H9 (cell line): ENCODE results near the gene NACA. TPM values are rescaled to one million over a fixed set of nuclear protein-coding genes. Genes with fewer than 3 reads are reported as not detected.

Experiments
- DNase-seq: peaks from one replicate; pipeline ENCODE4 v3.0.0-alpha.2; 2017
- H2AFZ ChIP-seq: one replicate; pipeline ENCODE4 v1.6.1; 2013; ENCODE audit warnings: mild to moderate bottlenecking, low read length, control low read depth, moderate library complexity
- H2AK5ac ChIP-seq: 2 replicates; pipeline ENCODE4 v1.6.1; 2013; ENCODE audit warnings: low read length, control low read depth, mixed read lengths; ENCODE audit not compliant: insufficient read length
- H2BK120ac ChIP-seq: one replicate; pipeline ENCODE4 v1.6.1; 2013; ENCODE audit warnings: low read depth, mild to moderate bottlenecking, low read length, control low read depth, inconsistent platforms; ENCODE audit not compliant: poor library complexity, severe bottlenecking
- H2BK12ac ChIP-seq: 2 replicates; pipeline ENCODE4 v1.6.1; 2013; ENCODE audit warnings: low read length, control low read depth, mixed read lengths, low read depth; ENCODE audit not compliant: insufficient read length
- H2BK15ac ChIP-seq: 2 replicates; pipeline ENCODE4 v1.6.1; 2013; ENCODE audit warnings: low read depth, low read length, control low read depth
- H2BK20ac ChIP-seq: one replicate; pipeline ENCODE4 v1.6.1; 2013; ENCODE audit warnings: low read depth, mild to moderate bottlenecking, low read length, control low read depth, inconsistent platforms; ENCODE audit not compliant: poor library complexity, severe bottlenecking
- H2BK5ac ChIP-seq: 2 replicates; pipeline ENCODE4 v1.6.1; 2013; ENCODE audit warnings: low read length, control low read depth, mixed read lengths; ENCODE audit not compliant: insufficient read length
- H3K14ac ChIP-seq: 2 replicates; pipeline ENCODE4 v1.6.1; 2013; ENCODE audit warnings: low read length, control low read depth; ENCODE audit not compliant: insufficient read depth
- H3K18ac ChIP-seq: 2 replicates; pipeline ENCODE4 v1.6.1; 2013; ENCODE audit warnings: low read depth, mild to moderate bottlenecking, mixed read lengths, low read length, control low read depth; ENCODE audit not compliant: insufficient read length
- H3K23ac ChIP-seq: 2 replicates; pipeline ENCODE4 v1.6.1; 2013; ENCODE audit warnings: low read length, control low read depth, mixed read lengths, low read depth; ENCODE audit not compliant: insufficient read length
- H3K23me2 ChIP-seq: 2 replicates; pipeline ENCODE4 v1.6.1; 2013; ENCODE audit warnings: low read depth, mild to moderate bottlenecking, mixed read lengths, low read length, control low read depth; ENCODE audit not compliant: insufficient read length, poor library complexity, severe bottlenecking
- H3K27ac ChIP-seq: 2 replicates; pipeline ENCODE4 v1.5.1; 2013; ENCODE audit warnings: low read length, control low read depth, mixed read lengths, low read depth; ENCODE audit not compliant: insufficient read length
- H3K27me3 ChIP-seq: 2 replicates; pipeline ENCODE4 v1.6.1; 2013; ENCODE audit warnings: low read length, control low read depth, inconsistent platforms; ENCODE audit not compliant: insufficient read depth
- H3K4ac ChIP-seq: 2 replicates; pipeline ENCODE4 v1.6.1; 2013; ENCODE audit warnings: low read depth, mild to moderate bottlenecking, control low read depth, inconsistent platforms, low read length, moderate library complexity
- H3K4me1 ChIP-seq: 2 replicates; pipeline ENCODE4 v1.6.1; 2013; ENCODE audit warnings: low read length, control low read depth, inconsistent platforms; ENCODE audit not compliant: insufficient read depth
- H3K4me2 ChIP-seq: 2 replicates; pipeline ENCODE4 v1.6.1; 2013; ENCODE audit warnings: low read length, control low read depth, mixed read lengths; ENCODE audit not compliant: insufficient read length, insufficient read depth
- H3K56ac ChIP-seq: 2 replicates; pipeline ENCODE4 v1.6.1; 2013; ENCODE audit warnings: low read depth, mild to moderate bottlenecking, mixed read lengths, low read length, control low read depth; ENCODE audit not compliant: insufficient read length
- H3K79me1 ChIP-seq: 2 replicates; pipeline ENCODE4 v1.6.1; 2013; ENCODE audit warnings: low read depth, mild to moderate bottlenecking, moderate library complexity, low read length, control low read depth, inconsistent platforms; ENCODE audit not compliant: insufficient read depth, poor library complexity, severe bottlenecking
- H3K79me2 ChIP-seq: 2 replicates; pipeline ENCODE4 v1.6.1; 2013; ENCODE audit warnings: low read length, control low read depth, inconsistent platforms; ENCODE audit not compliant: insufficient read depth
- H3K9ac ChIP-seq: 2 replicates; pipeline ENCODE4 v1.6.1; 2013; ENCODE audit warnings: low read length, control low read depth, mixed read lengths; ENCODE audit not compliant: insufficient read length; ENCODE audit errors: extremely low read depth
- H3K9me3 ChIP-seq: one replicate; pipeline ENCODE4 v1.6.1; 2013; ENCODE audit warnings: low read depth, low read length, inconsistent platforms; ENCODE audit not compliant: control insufficient read depth
- H3T11ph ChIP-seq: one replicate; pipeline ENCODE4 v1.6.1; 2013; ENCODE audit warnings: mild to moderate bottlenecking, low read length, control low read depth, inconsistent platforms
- H4K20me1 ChIP-seq: one replicate; pipeline ENCODE4 v1.6.1; 2013; ENCODE audit not compliant: control insufficient read depth, insufficient read length, insufficient read depth
- H4K5ac ChIP-seq: 2 replicates; pipeline ENCODE4 v1.6.1; 2013; ENCODE audit warnings: low read depth, mild to moderate bottlenecking, mixed read lengths, low read length, control low read depth; ENCODE audit not compliant: insufficient read length
- H4K8ac ChIP-seq: replicated peaks from 2 replicates; pipeline ENCODE4 v1.6.1; 2013; ENCODE audit warnings: low read length, control low read depth, mixed read lengths, low read depth; ENCODE audit not compliant: insufficient read length
- H4K91ac ChIP-seq: 2 replicates; pipeline ENCODE4 v1.6.1; 2013; ENCODE audit warnings: low read depth, mild to moderate bottlenecking, moderate library complexity, mixed read lengths, low read length, control low read depth; ENCODE audit not compliant: insufficient read length
- H3K27ac Mint-ChIP-seq, 3 experiments: 2 replicates in 2 of 3; 3 replicates in 1 of 3; pipeline ENCODE4 v1.8.0; 2020 to 2021; ENCODE audit warnings: mixed read lengths in 3 of 3, mild to moderate bottlenecking in 1 of 3, moderate library complexity in 1 of 3
- H3K27me3 Mint-ChIP-seq: 2 replicates; pipeline ENCODE4 v1.8.0; 2021; ENCODE audit warnings: low read depth, mild to moderate bottlenecking, moderate library complexity, mixed read lengths
- H3K36me3 Mint-ChIP-seq, 3 experiments: 2 replicates in 2 of 3; 3 replicates in 1 of 3; pipeline ENCODE4 v1.8.0; 2020 to 2021; ENCODE audit warnings: low read depth in 3 of 3, mixed read lengths in 3 of 3; ENCODE audit not compliant: insufficient read depth in 1 of 3
- H3K4me1 Mint-ChIP-seq, 2 experiments: 2 replicates each; pipeline ENCODE4 v1.8.0; 2020; ENCODE audit warnings: mixed read lengths in 2 of 2
- H3K4me3 Mint-ChIP-seq, 2 experiments: 2 replicates in 1 of 2; 3 replicates in 1 of 2; pipeline ENCODE4 v1.8.0; 2020 to 2021; ENCODE audit warnings: mild to moderate bottlenecking in 2 of 2, mixed read lengths in 2 of 2, moderate library complexity in 1 of 2
- H3K9me3 Mint-ChIP-seq, 2 experiments: 2 replicates in 1 of 2; 3 replicates in 1 of 2; pipeline ENCODE4 v1.8.0; 2020; ENCODE audit warnings: mild to moderate bottlenecking in 2 of 2, mixed read lengths in 2 of 2, moderate library complexity in 1 of 2
- WGBS: extraction: QIAGEN DNeasy Blood & Tissue Kit; methylation state at CpG from one replicate; pipeline ENCODE4 v1.1.7; 2013; ENCODE audit warnings: missing lambda C conversion rate, low lambda C conversion rate, mixed read lengths; ENCODE audit not compliant: insufficient read length; ENCODE audit errors: extremely low coverage; 5-methylcytosine and 5-hydroxymethylcytosine counted together
- total RNA-seq: library from RNA; stranded (reverse); gene quantifications from 2 replicates; pipeline ENCODE4 v1.2.1, GENCODE V29; 2021
- TF ChIP-seq, protein P1 (sequence below): fragments of 200-600 bp; sonication (generic); conservative IDR thresholded peaks from 3 replicates; pipeline ENCODE4 v1.8.0; 2021; ENCODE audit warnings: antibody characterized with exemption, mild to moderate bottlenecking

Gene NACA
- total RNA-seq, 1 experiment from 2014 or later, result 1,204 TPM

DNA sequence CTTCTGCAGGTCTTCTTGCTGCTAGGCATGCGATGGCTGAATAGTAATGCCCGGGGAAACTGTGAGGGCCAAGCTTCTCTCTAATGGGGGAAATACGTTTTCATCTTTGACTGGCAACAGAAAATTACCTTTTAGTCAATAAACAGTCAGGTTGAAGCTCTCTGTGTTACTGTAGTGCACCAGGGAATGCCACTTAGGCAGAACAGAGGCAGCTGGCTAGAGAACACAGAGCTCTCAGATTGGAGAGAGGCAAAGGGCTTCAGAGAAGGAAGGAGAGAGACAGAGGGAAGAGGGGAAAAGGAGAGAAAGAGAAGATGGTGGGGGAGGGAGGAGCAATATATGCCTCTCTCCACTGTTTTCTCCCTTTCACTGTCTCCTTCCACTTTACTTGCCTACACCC, 44.8 kb upstream of the NACA start:
- Histone ChIP-seq H3K4ac (no peak overlapping the region), H3K27ac (no peak overlapping the region), H3T11ph (no peak overlapping the region), H2BK5ac (no peak overlapping the region), H3K27me3 (no peaks in the 10 kb centered on the region), H4K5ac (no peak overlapping the region), H2BK20ac (no peak overlapping the region), H4K8ac (no peak overlapping the region), H3K79me2 (no peaks in the 10 kb centered on the region), H3K79me1 (no peaks in the 10 kb centered on the region), H2BK120ac (no peak overlapping the region), H3K4me2 (no peak overlapping the region), H3K18ac (no peak overlapping the region), H3K56ac (no peak overlapping the region), H3K4me1 (peaks cover 5% of the 10 kb centered on the region; the same call in 1 of the 2 replicates), H2BK15ac (no peak overlapping the region), H4K91ac (no peak overlapping the region), H2BK12ac (no peak overlapping the region), H3K9me3 (no peaks in the 10 kb centered on the region), H3K23ac (no peak overlapping the region), H3K9ac (no peak overlapping the region), H2AK5ac (no peak overlapping the region), H3K14ac (no peak overlapping the region), H2AFZ (no peak overlapping the region), H4K20me1 (no peaks in the 10 kb centered on the region), H3K23me2 (no peaks in the 10 kb centered on the region)
- peaks cover 22% of the 10 kb centered on the region in 2 experiments for H3K4me1 Mint-ChIP-seq
- peaks cover 0 to 7% (median 3%) of the 10 kb centered on the region in 3 experiments; a peak in 3 of 7 replicates for H3K36me3 Mint-ChIP-seq
- H3K27ac Mint-ChIP-seq, result peak overlapping the region in 1 of 3 experiments; percentile 30; a peak in 2 of 7 replicates
- no peak for DNase-seq
- no CpG with 5 or more reads among the region's 3 CpGs for WGBS
- no peaks in the 10 kb centered on the region; the same call in 1 of the 2 replicates for H3K27me3 Mint-ChIP-seq
- peaks cover 0 to 4% of the 10 kb centered on the region in 2 experiments; a peak in 3 of 5 replicates for H3K9me3 Mint-ChIP-seq
- no peak overlapping the region for H3K4me3 Mint-ChIP-seq
- TF ChIP-seq, protein P1, sequence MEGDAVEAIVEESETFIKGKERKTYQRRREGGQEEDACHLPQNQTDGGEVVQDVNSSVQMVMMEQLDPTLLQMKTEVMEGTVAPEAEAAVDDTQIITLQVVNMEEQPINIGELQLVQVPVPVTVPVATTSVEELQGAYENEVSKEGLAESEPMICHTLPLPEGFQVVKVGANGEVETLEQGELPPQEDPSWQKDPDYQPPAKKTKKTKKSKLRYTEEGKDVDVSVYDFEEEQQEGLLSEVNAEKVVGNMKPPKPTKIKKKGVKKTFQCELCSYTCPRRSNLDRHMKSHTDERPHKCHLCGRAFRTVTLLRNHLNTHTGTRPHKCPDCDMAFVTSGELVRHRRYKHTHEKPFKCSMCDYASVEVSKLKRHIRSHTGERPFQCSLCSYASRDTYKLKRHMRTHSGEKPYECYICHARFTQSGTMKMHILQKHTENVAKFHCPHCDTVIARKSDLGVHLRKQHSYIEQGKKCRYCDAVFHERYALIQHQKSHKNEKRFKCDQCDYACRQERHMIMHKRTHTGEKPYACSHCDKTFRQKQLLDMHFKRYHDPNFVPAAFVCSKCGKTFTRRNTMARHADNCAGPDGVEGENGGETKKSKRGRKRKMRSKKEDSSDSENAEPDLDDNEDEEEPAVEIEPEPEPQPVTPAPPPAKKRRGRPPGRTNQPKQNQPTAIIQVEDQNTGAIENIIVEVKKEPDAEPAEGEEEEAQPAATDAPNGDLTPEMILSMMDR, result no peak
